Lung (tissue), 12 donors: ENCODE data around the gene DIRAS1. TPM values are rescaled to one million over a fixed set of nuclear protein-coding genes. Genes with fewer than 3 reads are reported as not detected.

Source experiments
- ATAC-seq: fragments of 200-7000 bp; cut with Tn5 transposase; one replicate; pipeline ENCODE4 v1.9.1; 2020; ENCODE audit warnings: moderate number of reproducible peaks; ENCODE audit not compliant: insufficient read depth, low FRiP score
- DNase-seq, 3 donors: peaks; one replicate each; pipeline ENCODE4 v3.0.0-alpha.2; 2013 to 2017
- H3K27ac ChIP-seq, 2 donors: one replicate each; pipeline ENCODE4 v1.5.1; 2013; ENCODE audit warnings: mild to moderate bottlenecking in 2 of 2, moderate library complexity in 2 of 2, control low read depth in 1 of 2, inconsistent platforms in 1 of 2, low read depth in 1 of 2, low read length in 1 of 2
- H3K27me3 ChIP-seq, 3 donors: one replicate each; pipeline ENCODE4 v1.5.1; 2013; ENCODE audit warnings: low read length in 2 of 3; ENCODE audit not compliant: control insufficient read depth in 3 of 3, insufficient read depth in 3 of 3
- H3K36me3 ChIP-seq, 4 donors: one replicate each; pipeline ENCODE4 v1.5.1; 2013; ENCODE audit warnings: low read length in 4 of 4, mild to moderate bottlenecking in 1 of 4, moderate library complexity in 1 of 4; ENCODE audit not compliant: control insufficient read depth in 4 of 4, insufficient read depth in 4 of 4
- H3K4me1 ChIP-seq, 5 donors: one replicate each; pipeline ENCODE4 v1.5.1; 2013; ENCODE audit warnings: low read length in 5 of 5, mild to moderate bottlenecking in 2 of 5, moderate library complexity in 1 of 5; ENCODE audit not compliant: control insufficient read depth in 5 of 5, insufficient read depth in 5 of 5
- H3K4me3 ChIP-seq: one replicate; pipeline ENCODE4 v1.5.1; 2013; ENCODE audit warnings: mild to moderate bottlenecking, control low read depth, moderate library complexity
- H3K9ac ChIP-seq, 2 donors: one replicate each; pipeline ENCODE4 v1.5.1; 2013; ENCODE audit warnings: low read length in 2 of 2, control low read depth in 1 of 2; ENCODE audit not compliant: insufficient read depth in 1 of 2
- H3K9me3 ChIP-seq, 4 donors: one replicate each; pipeline ENCODE4 v1.5.1; 2013; ENCODE audit warnings: low read length in 3 of 4, mild to moderate bottlenecking in 1 of 4, moderate library complexity in 1 of 4; ENCODE audit not compliant: control insufficient read depth in 4 of 4, insufficient read depth in 3 of 4
- CTCF ChIP-seq: IDR thresholded peaks from 2 replicates; pipeline ENCODE4 v1.5.1; 2012; ENCODE audit warnings: mild to moderate bottlenecking; ENCODE audit errors: control extremely low read depth, extremely low read depth
- WGBS, 2 donors: extraction: QIAGEN DNeasy Blood & Tissue Kit; methylation state at CpG; one replicate each; pipeline ENCODE4 v1.1.7; 2013; 5-methylcytosine and 5-hydroxymethylcytosine counted together
- polyA plus RNA-seq, 2 donors: library from polyadenylated mRNA; stranded (reverse); fragments of 200-250 nt; gene quantifications; one replicate each; pipeline ENCODE4 v1.2.1, GENCODE V29; 2013
- total RNA-seq, 2 donors: library from RNA; depleted of rRNA in 1 of 2; stranded (reverse); fragments of >200 nt in 1 of 2; gene quantifications; one replicate each; pipeline ENCODE4 v1.2.1, GENCODE V29; 2014 to 2021
- donor health status: control.
- donor health status: control.
- donor health status: Bipolar disorder and iron deficiency.
- donor health status: healthy.
- donor health status: DM: yes; HTN: yes; CAD: no.

The DIRAS1 gene
- total and polyA plus RNA-seq, 4 donors, result 0.37 to 1.2 (median 0.58) TPM

GRCh38 chr19:2765376-2765775 lies 44.2 kb upstream of the DIRAS1 start:
- Histone ChIP-seq H3K27me3 (no peaks in the 10 kb centered on the region), H3K9me3 (no peaks in the 10 kb centered on the region), H3K9ac (no peak overlapping the region), H3K4me3 (no peak overlapping the region), H3K27ac (no peak overlapping the region), H3K4me1 (peaks cover 0 to 4% (median 0%) of the 10 kb centered on the region in 5 donors), H3K36me3 (peaks cover 2 to 74% (median 8%) of the 10 kb centered on the region in 4 donors)
- no peak for DNase-seq
- WGBS, 2 donors, result 94 to 95% methylated on average over 15 of the region's 15 CpGs
- no peak for ATAC-seq
- TF ChIP-seq CTCF, result no peak

- H3K4me1 ChIP-seq, result peaks cover 0 to 2% (median 0%) of the 10 kb centered on the region in 5 donors
- H3K9ac ChIP-seq, result no peak overlapping the region
- TF ChIP-seq CTCF, result no peak
- ATAC-seq (no peak), DNase-seq (no peak)
- 97% methylated on average over 21 of the region's 21 CpGs for WGBS, 2 donors
- H3K36me3 ChIP-seq, result peaks cover 2 to 74% (median 8%) of the 10 kb centered on the region in 4 donors
- H3K27me3 ChIP-seq, result no peaks in the 10 kb centered on the region
- no peak overlapping the region for H3K27ac ChIP-seq
- H3K4me3 ChIP-seq, result no peak overlapping the region
- H3K9me3 ChIP-seq, result no peaks in the 10 kb centered on the region
These were observed 43.8 kb upstream of the DIRAS1 start for GRCh38 chr19:2764945-2765344.

- TF ChIP-seq CTCF, result no peak
- DNase-seq, result no peak
- Histone ChIP-seq H3K27ac (no peak overlapping the region), H3K4me3 (no peak overlapping the region), H3K36me3 (peaks cover 5 to 71% (median 10%) of the 10 kb centered on the region in 4 donors), H3K27me3 (no peaks in the 10 kb centered on the region), H3K9me3 (no peaks in the 10 kb centered on the region), H3K4me1 (peaks cover 0 to 2% (median 0%) of the 10 kb centered on the region in 5 donors), H3K9ac (no peak overlapping the region)
- 96 to 99% methylated on average over 12 of the region's 12 CpGs for WGBS, 2 donors
- ATAC-seq, result no peak
These were observed 42.5 kb upstream of the DIRAS1 start for GRCh38 chr19:2763687-2764086.
